HEK293 (cell line): Measurements from ENCODE around the gene ADGRG7.

ENCODE experiments used
- CTCF ChIA-PET: fragments of 350-600 bp; formaldehyde crosslinking; extraction: SDS; loops from one replicate; lab custom pipeline; 2021; ENCODE audit warnings: antibody characterized with exemption; lab: Yijun Ruan, JAX
- POLR2A ChIA-PET: fragments of 300-600 bp; formaldehyde crosslinking; extraction: SDS; loops from one replicate; lab custom pipeline; 2020; ENCODE audit warnings: antibody characterized with exemption, inconsistent platforms; lab: Yijun Ruan, JAX
- H3K27ac ChIP-seq: fragments of 200-500 bp; sonication (Bioruptor generic); 2 replicates; pipeline ENCODE4 v1.5.1; 2014; ENCODE audit warnings: low read depth, low read length, control low read depth, inconsistent platforms; ENCODE audit errors: extremely low read depth
- H3K36me3 ChIP-seq, 2 experiments: fragments of 200-500 bp in 1 of 2; sonication (Bioruptor generic) in 1 of 2; 1 replicate in 1 of 2; 2 replicates in 1 of 2; pipeline ENCODE4 v1.5.1; 2014 to 2017; ENCODE audit warnings: inconsistent platforms in 2 of 2, low read length in 2 of 2; ENCODE audit not compliant: control insufficient read depth in 2 of 2, insufficient read depth in 1 of 2
- H3K4me1 ChIP-seq: fragments of 200-500 bp; sonication (Bioruptor generic); 2 replicates; pipeline ENCODE4 v1.5.1; 2014; ENCODE audit warnings: mild to moderate bottlenecking, low read length, inconsistent platforms; ENCODE audit not compliant: control insufficient read depth, insufficient read depth
- H3K4me3 ChIP-seq: 2 replicates; pipeline ENCODE4 v1.5.1; 2011; ENCODE audit warnings: low read depth, mild to moderate bottlenecking, control low read depth, low read length, moderate library complexity
- H3K9me3 ChIP-seq: fragments of 200-500 bp; sonication (Bioruptor generic); 2 replicates; pipeline ENCODE4 v1.5.1; 2014; ENCODE audit warnings: low read depth, low read length, inconsistent platforms; ENCODE audit not compliant: control insufficient read depth, insufficient read depth
- KLF1 ChIP-seq: fragments of 450-650 bp; formaldehyde crosslinking; IDR thresholded peaks from 2 replicates; pipeline ENCODE4 v1.5.1; 2016; ENCODE audit warnings: missing biosample characterization, missing genetic modification characterization
- PRDM1 ChIP-seq: fragments of 450-650 bp; formaldehyde crosslinking; IDR thresholded peaks from 2 replicates; pipeline ENCODE4; 2016; ENCODE audit warnings: missing biosample characterization, missing genetic modification characterization
- PRDM10 ChIP-seq: fragments of 450-650 bp; formaldehyde crosslinking; IDR thresholded peaks from 2 replicates; pipeline ENCODE4 v1.5.1; 2016; ENCODE audit warnings: missing biosample characterization, missing genetic modification characterization
- SP7 ChIP-seq: fragments of 450-650 bp; formaldehyde crosslinking; IDR thresholded peaks from 2 replicates; pipeline ENCODE4 v1.5.1; 2016; ENCODE audit warnings: missing biosample characterization, missing genetic modification characterization
- ZBTB44 ChIP-seq: fragments of 450-650 bp; IDR thresholded peaks from 2 replicates; pipeline ENCODE4 v1.5.1; 2018; ENCODE audit warnings: missing biosample characterization, mild to moderate bottlenecking, missing genetic modification characterization
- ZFP69B ChIP-seq: fragments of 450-650 bp; formaldehyde crosslinking; IDR thresholded peaks from 2 replicates; pipeline ENCODE4 v1.5.1; 2016; ENCODE audit warnings: missing biosample characterization, missing genetic modification characterization
- ZNF140 ChIP-seq: fragments of 450-650 bp; formaldehyde crosslinking; IDR thresholded peaks from 2 replicates; pipeline ENCODE4 v1.5.1; 2016; ENCODE audit warnings: missing biosample characterization, missing genetic modification characterization
- ZNF16 ChIP-seq: fragments of 450-650 bp; formaldehyde crosslinking; IDR thresholded peaks from 2 replicates; pipeline ENCODE4 v1.5.1; 2016; ENCODE audit warnings: low read depth, missing biosample characterization, missing genetic modification characterization
- ZNF19 ChIP-seq: fragments of 450-650 bp; formaldehyde crosslinking; IDR thresholded peaks from 2 replicates; pipeline ENCODE4; 2016; ENCODE audit warnings: missing biosample characterization, missing genetic modification characterization, low read depth
- ZNF223 ChIP-seq: fragments of 450-650 bp; formaldehyde crosslinking; IDR thresholded peaks from 2 replicates; pipeline ENCODE4 v1.5.1; 2016; ENCODE audit warnings: missing biosample characterization, missing genetic modification characterization
- ZNF324 ChIP-seq: fragments of 450-650 bp; formaldehyde crosslinking; IDR thresholded peaks from 2 replicates; pipeline ENCODE4 v1.5.1; 2016; ENCODE audit warnings: missing biosample characterization, missing genetic modification characterization
- ZNF404 ChIP-seq: fragments of 450-650 bp; formaldehyde crosslinking; IDR thresholded peaks from 2 replicates; pipeline ENCODE4 v1.5.1; 2017; ENCODE audit warnings: missing biosample characterization, missing genetic modification characterization
- ZNF623 ChIP-seq: fragments of 450-650 bp; formaldehyde crosslinking; IDR thresholded peaks from 2 replicates; pipeline ENCODE4 v1.5.1; 2016; ENCODE audit warnings: missing biosample characterization, missing genetic modification characterization
- ZNF626 ChIP-seq: fragments of 450-650 bp; sonication (Bioruptor Pico); formaldehyde crosslinking; IDR thresholded peaks from 2 replicates; pipeline ENCODE4 v1.5.1; 2018; ENCODE audit warnings: missing biosample characterization, missing genetic modification characterization, inconsistent platforms
- ZNF639 ChIP-seq: fragments of 450-650 bp; formaldehyde crosslinking; IDR thresholded peaks from 2 replicates; pipeline ENCODE4 v1.5.1; 2016; ENCODE audit warnings: missing biosample characterization, missing genetic modification characterization
- ZNF645 ChIP-seq: fragments of 450-650 bp; formaldehyde crosslinking; IDR thresholded peaks from 2 replicates; pipeline ENCODE4; 2016; ENCODE audit warnings: missing biosample characterization, missing genetic modification characterization
- ZNF701 ChIP-seq: fragments of 450-650 bp; formaldehyde crosslinking; IDR thresholded peaks from 2 replicates; pipeline ENCODE4 v1.5.1; 2016; ENCODE audit warnings: missing biosample characterization, missing genetic modification characterization
- ZNF76 ChIP-seq: fragments of 450-650 bp; formaldehyde crosslinking; IDR thresholded peaks from 2 replicates; pipeline ENCODE4; 2016; ENCODE audit warnings: low read depth, missing biosample characterization, missing genetic modification characterization, borderline replicate concordance

Gene ADGRG7

GRCh38 chr3:100561459-100562158 is 47.8 kb upstream of the ADGRG7 start:
- H3K4me1 ChIP-seq: no peaks in the 10 kb centered on the region
- no peaks in the 10 kb centered on the region for H3K36me3 ChIP-seq
- H3K27ac ChIP-seq: no peak overlapping the region
- CTCF ChIA-PET: no interaction called here
- H3K9me3 ChIP-seq: no peaks in the 10 kb centered on the region
- H3K4me3 ChIP-seq: no peak overlapping the region
- POLR2A ChIA-PET: no interaction called here
- TF ChIP-seq ZNF404 (tag by site-specific recombination) (no peak), ZNF76 (tag by site-specific recombination) (no peak), PRDM1 (tag by site-specific recombination) (no peak), SP7 (tag by site-specific recombination) (no peak)

GRCh38 chr3:100562224-100562857 is 47.1 kb upstream of the ADGRG7 start:
- POLR2A ChIA-PET: no interaction called here
- CTCF ChIA-PET: no interaction called here
- Histone ChIP-seq H3K4me3 (no peak overlapping the region), H3K9me3 (no peaks in the 10 kb centered on the region), H3K36me3 (no peaks in the 10 kb centered on the region), H3K4me1 (no peaks in the 10 kb centered on the region), H3K27ac (no peak overlapping the region)
- no peak for TF ChIP-seq PRDM10
- TF ChIP-seq ZNF639 (tag by site-specific recombination): no peak
- TF ChIP-seq ZNF223: no peak
- no peak for TF ChIP-seq ZFP69B
- no peak for TF ChIP-seq ZNF76 (tag by site-specific recombination)
- TF ChIP-seq ZNF626 (tag by site-specific recombination): no peak
- no peak for TF ChIP-seq ZNF324 (tag by site-specific recombination)
- TF ChIP-seq ZNF19 (tag by site-specific recombination): no peak
- TF ChIP-seq KLF1 (tag by site-specific recombination): no peak
- TF ChIP-seq ZNF16 (tag by site-specific recombination): no peak
- no peak for TF ChIP-seq ZNF701 (tag by site-specific recombination)
- no peak for TF ChIP-seq ZNF140 (tag by site-specific recombination)
- TF ChIP-seq ZNF645 (tag by site-specific recombination): no peak
- TF ChIP-seq ZBTB44: no peak
- no peak for TF ChIP-seq ZNF623 (tag by site-specific recombination)
